A673 (cell line): ENCODE results near the gene STPG2.

ENCODE experiments used
- CTCF ChIP-seq: fragments of 300-800, 200-600 bp; sonication (generic); conservative IDR thresholded peaks from 2 replicates; pipeline ENCODE4 v1.5.1; 2017; ENCODE audit warnings: low read depth, mild to moderate bottlenecking, antibody characterized with exemption, low read length, moderate library complexity, mixed read lengths
- EZH2 ChIP-seq: fragments of 200-600 bp; sonication (generic); IDR thresholded peaks from 2 replicates; pipeline ENCODE4 v1.6.1; 2017; ENCODE audit warnings: borderline replicate concordance, low read depth, mild to moderate bottlenecking, mixed read lengths, antibody characterized with exemption, low read length; ENCODE audit not compliant: poor library complexity, severe bottlenecking

GRCh38 chr4:97590266-97590665 lies 553.0 kb downstream of the STPG2 start:
- TF ChIP-seq CTCF: no peak
- no peak for TF ChIP-seq EZH2
